OCI-LY1 (cell line): ENCODE measurements around the gene COL12A1.

Source experiments
- H2AFZ ChIP-seq: fragments of 200-600 bp; sonication (generic), shearing (Covaris generic); 2 replicates; pipeline ENCODE4 v1.6.0; 2014; ENCODE audit warnings: antibody characterized with exemption, mild to moderate bottlenecking, low read length
- H3F3A ChIP-seq: fragments of 200-600 bp; sonication (generic), shearing (Covaris generic); 2 replicates; pipeline ENCODE4 v1.6.0; 2014; ENCODE audit warnings: mild to moderate bottlenecking, antibody characterized with exemption, low read length, moderate library complexity; ENCODE audit not compliant: insufficient read depth
- H3K27ac ChIP-seq: fragments of 200-600 bp; sonication (generic); 2 replicates; pipeline ENCODE4 v1.5.1; 2014; ENCODE audit warnings: low read length, mixed run types, mild to moderate bottlenecking, low read depth; ENCODE audit not compliant: poor library complexity, severe bottlenecking
- H3K27me3 ChIP-seq: fragments of 200-600 bp; sonication (generic); 2 replicates; pipeline ENCODE4 v1.6.0; 2014; ENCODE audit warnings: antibody characterized with exemption, mild to moderate bottlenecking, low read length, moderate library complexity; ENCODE audit not compliant: insufficient read depth
- H3K36me3 ChIP-seq: fragments of 200-600 bp; sonication (generic); 2 replicates; pipeline ENCODE4 v1.6.1; 2014; ENCODE audit warnings: mild to moderate bottlenecking, antibody characterized with exemption, low read length, moderate library complexity, mixed read lengths; ENCODE audit not compliant: insufficient read depth
- H3K4me1 ChIP-seq: fragments of 200-600 bp; sonication (generic); 2 replicates; pipeline ENCODE4 v1.5.1; 2014; ENCODE audit warnings: mild to moderate bottlenecking, low read length, moderate library complexity; ENCODE audit not compliant: insufficient read depth, severe bottlenecking
- H3K4me2 ChIP-seq: fragments of 200-600 bp; sonication (generic), shearing (Covaris generic); 2 replicates; pipeline ENCODE4 v1.6.1; 2014; ENCODE audit warnings: low read length
- H3K4me3 ChIP-seq: fragments of 200-600 bp; sonication (generic); 2 replicates; pipeline ENCODE4 v1.5.1; 2014; ENCODE audit warnings: low read length, low read depth, mild to moderate bottlenecking, mixed read lengths; ENCODE audit not compliant: poor library complexity, severe bottlenecking
- H3K79me2 ChIP-seq: fragments of 200-600 bp; shearing (Covaris generic); 2 replicates; pipeline ENCODE4 v1.6.1; 2016; ENCODE audit warnings: mixed run types, low read length, mixed read lengths; ENCODE audit not compliant: insufficient read depth
- H3K9ac ChIP-seq: fragments of 200-600 bp; sonication (generic), shearing (Covaris generic); 2 replicates; pipeline ENCODE4 v1.6.1; 2014; ENCODE audit warnings: mild to moderate bottlenecking, low read length, mixed read lengths
- H3K9me2 ChIP-seq: fragments of 200-600 bp; sonication (generic), shearing (Covaris generic); 2 replicates; pipeline ENCODE4 v1.6.1; 2014; ENCODE audit warnings: low read depth, mild to moderate bottlenecking, low read length, mixed read lengths
- H3K9me3 ChIP-seq: fragments of 200-600 bp; shearing (Covaris generic); 2 replicates; pipeline ENCODE4 v1.6.1; 2014; ENCODE audit warnings: low read length, mixed read lengths
- H4K20me1 ChIP-seq: fragments of 200-600 bp; sonication (generic), shearing (Covaris generic); 2 replicates; pipeline ENCODE4 v1.6.0; 2016; ENCODE audit warnings: mild to moderate bottlenecking, low read length; ENCODE audit not compliant: insufficient read depth
- EZH2 ChIP-seq: fragments of 200-600 bp; sonication (generic), shearing (Covaris generic); IDR thresholded peaks from 2 replicates; pipeline ENCODE4 v1.8.0; 2017; ENCODE audit warnings: borderline replicate concordance, mixed run types, mild to moderate bottlenecking, antibody characterized with exemption, low read length, moderate library complexity, mixed read lengths
- TF ChIP-seq, protein P1 (sequence below): fragments of 200-600 bp; sonication (generic), shearing (Covaris generic); IDR thresholded peaks from 2 replicates; pipeline ENCODE4 v1.5.1; 2017; ENCODE audit warnings: mild to moderate bottlenecking, antibody characterized with exemption, low read length, moderate library complexity, mixed read lengths

Gene COL12A1

DNA sequence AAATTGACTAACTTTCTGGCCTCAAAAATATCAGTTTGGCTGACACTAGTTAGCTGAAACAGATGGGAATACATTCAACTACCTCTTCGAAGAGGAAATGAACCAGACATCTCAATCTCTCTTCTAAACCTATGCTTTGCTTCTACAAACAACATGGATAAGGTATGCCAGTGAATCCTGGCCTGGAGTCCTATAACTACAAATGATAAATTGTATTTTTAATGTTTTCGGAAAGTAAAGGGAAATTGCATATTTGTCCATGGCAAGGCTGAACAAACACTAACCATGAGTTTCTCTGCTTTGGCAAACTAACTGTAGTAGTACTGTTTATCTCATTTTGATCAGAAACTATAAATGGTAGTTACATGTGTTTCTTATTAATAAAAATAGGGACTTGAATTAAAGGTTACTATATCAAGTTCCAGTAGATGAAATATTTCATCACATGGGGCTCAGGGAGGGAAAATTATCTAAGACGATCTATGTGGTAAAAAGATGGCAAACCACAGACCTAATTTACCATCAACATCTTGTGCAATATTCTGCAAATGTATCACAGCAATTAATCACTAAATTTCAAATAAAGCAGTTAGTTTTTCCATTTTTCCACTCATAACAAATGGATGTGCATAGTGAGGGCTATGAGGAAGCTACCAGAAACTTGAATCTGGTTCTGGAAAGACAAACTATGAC is 76.8 kb downstream of the COL12A1 start:
- Histone ChIP-seq H3K9me2 (no peaks in the 10 kb centered on the region), H3K79me2 (no peaks in the 10 kb centered on the region), H3K4me2 (no peak overlapping the region), H2AFZ (no peak overlapping the region), H3F3A (no peaks in the 10 kb centered on the region), H4K20me1 (no peaks in the 10 kb centered on the region), H3K9me3 (no peaks in the 10 kb centered on the region), H3K36me3 (no peaks in the 10 kb centered on the region), H3K9ac (no peak overlapping the region), H3K4me3 (no peak overlapping the region), H3K4me1 (no peaks in the 10 kb centered on the region), H3K27me3 (no peaks in the 10 kb centered on the region), H3K27ac (no peak overlapping the region)
- TF ChIP-seq, protein P1, sequence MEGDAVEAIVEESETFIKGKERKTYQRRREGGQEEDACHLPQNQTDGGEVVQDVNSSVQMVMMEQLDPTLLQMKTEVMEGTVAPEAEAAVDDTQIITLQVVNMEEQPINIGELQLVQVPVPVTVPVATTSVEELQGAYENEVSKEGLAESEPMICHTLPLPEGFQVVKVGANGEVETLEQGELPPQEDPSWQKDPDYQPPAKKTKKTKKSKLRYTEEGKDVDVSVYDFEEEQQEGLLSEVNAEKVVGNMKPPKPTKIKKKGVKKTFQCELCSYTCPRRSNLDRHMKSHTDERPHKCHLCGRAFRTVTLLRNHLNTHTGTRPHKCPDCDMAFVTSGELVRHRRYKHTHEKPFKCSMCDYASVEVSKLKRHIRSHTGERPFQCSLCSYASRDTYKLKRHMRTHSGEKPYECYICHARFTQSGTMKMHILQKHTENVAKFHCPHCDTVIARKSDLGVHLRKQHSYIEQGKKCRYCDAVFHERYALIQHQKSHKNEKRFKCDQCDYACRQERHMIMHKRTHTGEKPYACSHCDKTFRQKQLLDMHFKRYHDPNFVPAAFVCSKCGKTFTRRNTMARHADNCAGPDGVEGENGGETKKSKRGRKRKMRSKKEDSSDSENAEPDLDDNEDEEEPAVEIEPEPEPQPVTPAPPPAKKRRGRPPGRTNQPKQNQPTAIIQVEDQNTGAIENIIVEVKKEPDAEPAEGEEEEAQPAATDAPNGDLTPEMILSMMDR: no peak
- TF ChIP-seq EZH2: no peak

DNA sequence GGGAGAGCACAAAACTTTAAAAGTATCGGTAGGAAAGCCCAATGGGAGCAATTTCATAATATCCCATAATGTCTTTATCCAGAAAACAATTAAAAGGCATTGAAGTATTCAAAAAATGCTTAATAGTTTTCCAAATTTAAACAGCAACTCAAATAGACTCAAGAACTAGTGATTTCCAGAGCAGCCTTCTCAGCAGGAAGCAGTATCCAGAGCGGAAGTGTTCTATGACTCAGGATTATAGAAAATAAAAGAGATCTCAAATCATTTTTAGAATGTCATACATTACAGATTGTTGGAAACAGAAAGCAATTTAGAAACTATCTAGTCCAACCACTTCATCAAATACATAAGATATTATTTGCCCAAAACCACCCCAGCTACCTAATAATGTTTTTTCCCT is 79.3 kb downstream of the COL12A1 start:
- no peak overlapping the region for H3K27ac ChIP-seq
- H3K4me1 ChIP-seq: no peaks in the 10 kb centered on the region
- H2AFZ ChIP-seq: no peak overlapping the region
- no peaks in the 10 kb centered on the region for H3K79me2 ChIP-seq
- no peaks in the 10 kb centered on the region for H3K27me3 ChIP-seq
- no peak overlapping the region for H3K9ac ChIP-seq
- no peak overlapping the region for H3K4me2 ChIP-seq
- TF ChIP-seq, protein P1: no peak
- TF ChIP-seq EZH2: no peak
- H3K4me3 ChIP-seq: no peak overlapping the region
- H3K9me3 ChIP-seq: no peaks in the 10 kb centered on the region
- H3K9me2 ChIP-seq: no peaks in the 10 kb centered on the region
- no peaks in the 10 kb centered on the region for H4K20me1 ChIP-seq
- no peaks in the 10 kb centered on the region for H3F3A ChIP-seq
- no peaks in the 10 kb centered on the region for H3K36me3 ChIP-seq

DNA sequence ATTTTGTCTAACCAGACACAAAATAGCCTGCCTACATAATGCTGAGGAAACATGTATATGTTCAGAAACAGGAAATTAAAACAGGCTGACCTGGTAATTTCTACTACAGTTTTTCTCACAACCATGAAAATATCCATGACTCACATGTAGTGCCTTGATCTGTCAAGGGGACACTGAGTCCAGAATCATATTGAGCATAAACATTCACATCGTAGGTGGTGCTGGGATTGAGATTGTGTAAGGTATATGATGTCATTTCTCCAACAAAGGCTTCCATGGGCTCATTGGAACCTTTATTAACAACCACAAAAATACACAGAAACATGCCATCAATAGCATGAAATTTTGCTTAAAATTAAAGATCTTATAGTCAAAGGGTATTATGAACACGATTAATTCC is 80.9 kb downstream of the COL12A1 start:
- Histone ChIP-seq H3K79me2 (no peaks in the 10 kb centered on the region), H3K9me3 (no peaks in the 10 kb centered on the region), H4K20me1 (no peaks in the 10 kb centered on the region), H3K4me2 (no peak overlapping the region), H3K4me3 (no peak overlapping the region), H3K36me3 (no peaks in the 10 kb centered on the region), H3K9me2 (no peaks in the 10 kb centered on the region), H3K27ac (no peak overlapping the region), H2AFZ (no peak overlapping the region), H3F3A (no peaks in the 10 kb centered on the region), H3K9ac (no peak overlapping the region), H3K4me1 (no peaks in the 10 kb centered on the region), H3K27me3 (no peaks in the 10 kb centered on the region)
- TF ChIP-seq EZH2: no peak
- TF ChIP-seq, protein P1: no peak
